ENCODE measurements around the gene NFE2. TPM values are rescaled to one million over a fixed set of nuclear protein-coding genes. Genes with fewer than 3 reads are reported as not detected.
"Not testable (repeated sequence)": the region's sequence is repeated elsewhere in the genome, so short reads cannot be mapped to it uniquely, and the experiment has no call there.

The NFE2 gene
- total RNA-seq, 1 donor from 2014 or later: 0.74 TPM

DNA sequence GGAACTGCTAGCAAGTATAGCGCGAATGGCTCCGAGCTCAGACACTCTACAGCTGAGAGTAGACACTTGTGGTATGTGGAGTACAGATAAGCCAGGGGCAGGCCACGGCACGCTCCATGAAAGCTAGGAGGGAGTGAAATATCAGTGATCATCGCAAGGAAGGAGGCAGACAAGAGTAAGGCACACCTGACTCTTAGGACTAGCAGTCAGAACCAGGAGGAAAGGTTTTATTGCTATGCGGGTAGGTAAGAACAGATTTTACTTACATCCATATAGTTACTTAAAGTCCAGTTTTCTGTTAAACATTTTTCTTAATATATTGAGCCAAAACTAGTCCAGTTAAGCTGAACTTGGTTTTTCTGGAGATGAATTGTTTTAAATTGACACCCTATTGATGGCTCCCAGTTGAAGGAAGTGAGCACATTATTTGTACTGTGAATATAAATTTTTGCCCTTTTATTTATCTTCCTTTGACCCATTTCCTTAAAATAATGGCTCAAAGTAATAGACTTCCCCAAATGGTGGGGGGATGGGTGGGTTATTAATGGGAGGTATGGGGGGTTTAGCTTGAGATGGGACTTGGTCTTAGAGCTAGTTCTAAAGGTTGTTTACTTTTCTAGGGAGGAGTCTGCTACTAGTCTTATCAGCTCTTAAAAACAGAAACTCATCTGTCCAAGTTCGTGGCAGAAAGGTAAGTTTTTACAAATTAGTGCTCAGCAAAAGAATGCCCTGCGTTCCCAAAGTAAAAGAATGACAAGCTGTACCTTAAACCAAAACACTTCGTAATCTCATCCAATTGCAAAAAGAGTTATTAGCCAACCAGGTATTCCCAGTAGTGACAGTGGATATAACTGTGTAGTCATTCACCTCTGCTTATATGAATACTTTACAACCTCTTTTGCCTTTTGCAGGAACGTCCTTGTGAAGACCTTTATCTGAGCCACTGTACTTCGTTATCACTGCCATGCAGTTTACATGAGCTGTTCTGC is 14.5 kb downstream of the NFE2 start:
- ATAC-seq (peak; percentile 56), DNase-seq (no peak)
- intact Hi-C loops (cut with micrococcal nuclease): no loop called here

DNA sequence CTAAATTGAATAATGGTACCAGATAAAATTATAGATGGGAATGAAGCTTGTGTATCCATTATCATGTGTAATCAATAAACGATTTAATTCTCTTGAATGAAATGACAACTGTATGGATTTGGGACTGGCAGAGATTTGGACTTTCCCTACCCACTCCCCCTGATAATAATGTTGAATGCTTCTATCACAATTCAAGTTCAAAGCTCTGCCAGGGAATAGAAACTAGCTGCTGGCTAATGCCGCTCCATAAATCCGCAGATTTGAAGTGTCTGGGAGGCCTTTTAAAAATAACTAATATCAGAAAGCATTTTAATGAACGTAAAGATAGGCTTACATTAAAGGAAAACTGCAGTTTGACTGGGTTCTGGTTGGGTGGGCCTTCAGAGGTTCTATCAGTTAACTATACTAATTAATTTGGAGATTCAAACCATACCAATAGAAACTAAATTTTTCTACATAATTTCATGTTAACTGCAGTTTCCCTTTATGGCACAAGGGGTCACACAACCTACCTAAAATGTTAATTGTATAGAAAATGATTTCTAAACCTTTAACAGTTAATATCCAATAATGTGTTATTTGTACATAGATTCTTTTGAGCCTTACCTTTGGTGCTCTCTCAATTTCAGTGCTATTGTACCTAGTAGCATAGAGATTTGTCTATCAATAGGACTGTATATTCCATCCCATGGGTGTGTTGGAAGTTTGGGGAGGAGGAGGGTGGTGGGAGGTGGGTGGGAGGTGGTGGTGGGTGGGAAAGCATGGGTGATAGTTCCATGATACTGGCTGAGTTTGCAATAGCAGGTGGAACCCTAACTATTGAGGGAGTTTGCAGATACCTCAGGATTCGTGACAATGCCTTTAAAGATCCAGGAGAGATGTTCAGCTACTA is 15.4 kb downstream of the NFE2 start:
- intact Hi-C loops (cut with micrococcal nuclease): no loop called here
- ATAC-seq (no peak), DNase-seq (no peak)

DNA sequence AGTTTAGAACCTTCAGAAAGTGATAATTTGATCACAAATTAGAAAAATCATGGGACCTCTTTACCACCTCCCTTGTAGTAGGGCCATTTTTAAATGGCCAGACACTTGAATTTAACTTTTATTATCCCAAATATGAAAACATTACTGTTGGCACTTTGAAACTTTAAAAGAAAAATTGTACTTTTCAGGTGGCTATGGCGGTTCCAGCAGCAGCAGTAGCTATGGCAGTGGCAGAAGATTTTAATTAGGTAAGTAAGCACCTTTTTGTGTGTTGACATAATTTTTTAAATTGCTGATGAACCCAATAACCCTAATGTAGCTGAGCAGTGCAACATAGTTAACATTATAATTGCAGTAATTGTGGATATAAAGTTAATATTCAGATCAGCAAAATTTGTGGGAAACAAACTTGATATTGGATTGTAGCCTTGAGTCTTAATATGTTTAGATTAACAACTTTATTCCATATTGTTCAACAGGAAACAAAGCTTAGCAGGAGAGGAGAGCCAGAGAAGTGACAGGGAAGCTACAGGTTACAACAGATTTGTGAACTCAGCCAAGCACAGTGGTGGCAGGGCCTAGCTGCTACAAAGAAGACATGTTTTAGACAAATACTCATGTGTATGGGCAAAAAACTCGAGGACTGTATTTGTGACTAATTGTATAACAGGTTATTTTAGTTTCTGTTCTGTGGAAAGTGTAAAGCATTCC is 16.6 kb downstream of the NFE2 start:
- intact Hi-C loops (cut with micrococcal nuclease); DNase-seq; ATAC-seq: not testable (repeated sequence)

DNA sequence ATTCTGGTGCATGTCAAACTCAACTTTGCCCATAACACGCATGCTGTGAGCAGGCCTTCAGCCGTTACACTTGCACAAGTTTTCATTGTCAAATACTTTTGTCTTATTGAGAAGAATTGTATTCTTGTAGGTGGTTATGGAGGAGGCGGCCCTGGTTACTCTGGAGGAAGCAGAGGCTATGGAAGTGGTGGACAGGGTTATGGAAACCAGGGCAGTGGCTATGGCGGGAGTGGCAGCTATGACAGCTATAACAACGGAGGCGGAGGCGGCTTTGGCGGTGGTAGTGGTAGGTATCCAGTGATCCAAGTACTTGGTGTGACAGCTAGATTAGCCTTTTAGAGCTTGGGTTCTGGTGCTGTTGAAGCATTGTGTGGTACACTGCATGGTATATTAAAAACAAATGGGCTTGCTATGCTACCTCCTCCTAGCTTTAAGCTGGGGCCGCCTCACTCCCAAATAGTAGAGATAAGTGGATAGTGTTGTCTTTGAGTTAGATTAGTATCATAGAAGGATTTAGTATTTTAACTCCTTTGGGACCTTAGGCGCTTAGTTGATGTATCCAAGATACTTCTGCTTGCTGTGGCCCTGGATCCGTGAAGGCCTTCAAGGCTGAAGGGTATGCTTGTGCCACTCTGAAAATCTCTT is 17.7 kb downstream of the NFE2 start:
- DNase-seq: peak; percentile 43
- no peak for ATAC-seq
- intact Hi-C loops (cut with micrococcal nuclease): no loop called here

DNA sequence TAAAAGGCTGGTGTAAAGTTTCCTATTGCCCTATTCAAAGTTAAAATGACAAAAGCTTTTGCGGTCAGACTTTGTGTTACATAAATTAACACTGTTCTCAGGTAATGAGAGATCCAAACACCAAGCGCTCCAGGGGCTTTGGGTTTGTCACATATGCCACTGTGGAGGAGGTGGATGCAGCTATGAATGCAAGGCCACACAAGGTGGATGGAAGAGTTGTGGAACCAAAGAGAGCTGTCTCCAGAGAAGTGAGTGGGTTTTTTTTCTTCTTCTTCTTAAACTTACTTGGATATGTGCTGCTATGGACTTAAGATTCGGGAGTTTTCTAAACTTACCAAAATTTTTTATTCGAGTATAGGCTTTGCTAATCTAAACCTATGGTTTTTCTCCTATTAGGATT is 19.1 kb downstream of the NFE2 start:
- intact Hi-C loops (cut with micrococcal nuclease); DNase-seq; ATAC-seq: not testable (repeated sequence)

DNA sequence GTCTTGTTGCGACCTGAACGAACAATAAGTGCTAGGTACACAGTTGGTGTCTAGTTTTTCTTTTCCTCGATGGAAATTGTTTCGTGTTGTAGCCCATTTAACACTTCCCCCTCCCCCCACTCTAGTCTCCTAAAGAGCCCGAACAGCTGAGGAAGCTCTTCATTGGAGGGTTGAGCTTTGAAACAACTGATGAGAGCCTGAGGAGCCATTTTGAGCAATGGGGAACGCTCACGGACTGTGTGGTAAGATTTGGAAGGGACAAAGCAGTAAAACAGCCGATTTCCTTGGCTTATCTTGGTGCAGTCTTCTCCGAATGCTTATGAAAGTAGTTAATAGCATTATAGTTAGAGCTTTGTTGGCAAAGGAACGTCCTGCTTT is 19.6 kb downstream of the NFE2 start:
- ATAC-seq; intact Hi-C loops (cut with micrococcal nuclease); DNase-seq: not testable (repeated sequence)

DNA sequence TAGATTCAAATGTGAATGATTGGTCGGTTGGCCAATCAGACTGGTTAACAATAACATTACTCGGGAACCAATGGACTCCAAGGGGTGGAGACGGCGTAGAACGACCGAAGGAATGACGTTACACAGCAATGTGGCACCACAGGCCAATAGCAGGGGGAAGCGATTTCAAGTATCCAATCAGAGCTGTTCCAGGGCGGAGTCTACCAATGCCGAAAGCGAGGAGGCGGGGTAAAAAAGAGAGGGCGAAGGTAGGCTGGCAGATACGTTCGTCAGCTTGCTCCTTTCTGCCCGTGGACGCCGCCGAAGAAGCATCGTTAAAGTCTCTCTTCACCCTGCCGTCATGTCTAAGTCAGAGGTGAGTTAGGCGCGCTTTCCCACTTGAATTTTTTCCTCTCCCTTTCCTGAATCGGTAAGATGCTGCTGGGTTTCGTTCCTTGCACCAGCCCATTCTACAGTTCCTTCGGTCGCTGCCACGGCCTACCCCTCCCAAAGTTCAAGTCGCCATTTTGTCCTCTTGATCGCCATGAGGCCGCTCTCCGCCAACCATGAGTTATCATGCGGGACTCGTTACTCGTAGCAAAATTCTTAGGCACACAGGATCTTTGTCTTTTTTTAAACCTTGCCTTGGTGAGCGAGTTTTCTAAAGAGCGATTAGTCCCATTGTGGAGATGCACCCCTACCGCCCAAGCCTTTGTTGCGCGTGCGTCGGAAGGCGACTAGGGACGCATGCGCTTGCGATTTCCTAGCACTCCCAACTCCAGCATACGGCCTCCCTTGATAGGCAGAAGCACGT is 20.2 kb downstream of the NFE2 start, which contains the start of gene HNRNPA1:
TSS of gene HNRNPA1 (plus strand) at position 259 of the 793 bp plus-strand sequence. CDS start at position 341, 82 bp downstream.
- peak; percentile 91 for ATAC-seq
- peak; percentile 88 for DNase-seq
- intact Hi-C loops (cut with micrococcal nuclease): no loop called here

DNA sequence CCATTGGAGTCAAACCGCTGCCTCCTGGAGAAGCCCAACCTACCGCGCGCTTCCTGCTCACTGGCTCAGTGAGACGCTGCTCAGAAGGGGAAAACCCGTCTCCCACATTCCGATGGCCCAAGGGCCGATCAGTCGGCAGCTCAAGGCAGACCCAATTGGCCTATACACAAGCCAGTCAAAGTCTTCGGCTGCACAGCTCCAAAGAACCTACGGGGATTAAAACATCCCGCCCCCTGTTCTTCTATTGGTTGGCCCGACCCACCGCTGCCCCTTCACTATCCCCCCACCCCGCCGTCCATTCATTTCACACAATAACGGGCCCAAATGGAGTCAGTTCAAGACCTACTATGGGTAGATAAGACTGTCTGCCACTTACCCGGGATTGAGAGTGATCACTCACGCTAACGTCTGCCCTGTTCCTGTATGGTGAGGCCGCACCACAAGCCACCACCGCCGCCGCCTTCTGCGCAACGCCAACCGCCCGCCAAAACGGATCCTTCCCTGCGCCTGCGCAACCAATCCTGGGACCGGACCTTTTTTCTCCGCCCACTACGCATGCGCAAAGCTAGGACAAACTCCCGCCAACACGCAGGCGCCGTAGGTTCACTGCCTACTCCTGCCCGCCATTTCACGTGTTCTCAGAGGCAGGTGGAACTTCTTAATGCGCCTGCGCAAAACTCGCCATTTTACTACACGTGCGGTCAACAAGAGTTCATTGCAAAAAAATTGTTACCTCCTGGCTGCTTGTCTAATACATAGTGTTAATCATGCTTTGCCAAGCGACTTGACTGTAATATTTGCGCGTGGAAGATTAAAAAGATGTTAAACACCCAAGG is 21.0 kb downstream of the NFE2 start, which contains the start of gene CBX5:
TSS of gene CBX5 (minus strand) at position 491 of the 836 bp plus-strand sequence. CDS start 22,472 bp downstream, outside the sequence.
- ATAC-seq (peak; percentile 88), DNase-seq (peak; percentile 98)
- intact Hi-C loops (cut with micrococcal nuclease): no loop called here

GRCh38 chr12:54279227-54279631 is 21.6 kb downstream of the NFE2 start:
- intact Hi-C loops (cut with micrococcal nuclease): no loop called here
- DNase-seq (no peak), ATAC-seq (no peak)

DNA sequence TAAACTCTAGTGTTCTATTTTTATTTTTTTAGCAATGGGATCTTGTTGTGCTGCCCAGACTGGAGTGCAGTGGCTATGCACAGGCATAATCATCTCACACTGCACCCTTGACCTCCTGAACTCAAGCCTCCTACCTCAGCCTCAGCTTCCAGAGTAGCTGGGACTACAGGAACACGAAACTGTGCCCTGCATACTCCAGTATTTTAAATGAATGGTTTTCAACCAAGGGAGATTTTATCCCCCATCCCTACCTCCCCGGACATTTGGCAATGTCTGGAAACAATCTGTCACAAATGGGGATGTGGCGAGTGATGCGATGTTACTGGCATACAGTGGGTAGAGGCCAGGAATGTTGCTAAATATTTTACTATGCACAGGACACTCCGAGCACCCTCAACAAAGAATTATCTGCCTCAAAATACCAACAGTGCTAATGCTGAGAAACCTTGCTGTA is 23.0 kb downstream of the NFE2 start:
- intact Hi-C loops (cut with micrococcal nuclease): no loop called here
- ATAC-seq: no peak
- DNase-seq: no peak

DNA sequence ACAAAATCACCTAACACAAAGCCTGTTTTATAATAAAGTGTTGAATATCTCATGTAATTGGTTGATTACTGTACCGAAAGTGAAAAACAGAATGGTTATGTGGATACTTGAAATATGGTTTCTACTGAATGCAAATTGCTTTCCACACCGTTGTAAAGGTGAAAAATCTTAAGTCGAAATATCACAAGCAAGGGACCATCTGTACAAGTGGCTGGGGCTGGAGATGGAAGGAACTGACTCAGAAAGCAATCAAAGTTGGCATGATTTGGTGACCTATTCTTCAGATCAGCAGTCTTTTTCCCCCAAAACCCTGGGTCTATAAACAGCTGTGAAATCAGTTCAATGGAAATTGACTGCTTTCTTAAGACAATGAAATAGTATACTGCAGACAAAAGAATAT is 24.4 kb downstream of the NFE2 start:
- ATAC-seq (no peak), DNase-seq (no peak)
- intact Hi-C loops (cut with micrococcal nuclease): no loop called here

DNA sequence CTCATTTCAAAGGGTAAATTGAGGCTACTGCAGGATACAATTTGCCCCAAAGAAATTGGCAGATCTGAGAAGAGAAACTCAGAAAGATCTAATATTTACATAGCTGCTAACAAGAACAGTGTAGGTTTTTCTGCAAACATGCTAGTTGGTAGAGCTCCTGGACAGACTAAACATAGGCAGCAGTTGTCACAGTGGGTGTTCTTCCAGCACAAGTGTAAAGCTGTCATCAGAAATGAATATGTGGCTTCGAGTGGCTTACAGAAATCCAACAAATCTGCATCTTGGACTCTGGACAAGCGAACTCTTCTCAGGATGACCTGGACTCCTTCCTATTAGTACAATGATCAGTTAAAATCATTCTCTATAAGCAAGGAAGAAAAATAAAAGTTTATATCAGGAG is 26.8 kb downstream of the NFE2 start:
- intact Hi-C loops (cut with micrococcal nuclease): no loop called here
- DNase-seq (no peak), ATAC-seq (peak; percentile 26)

DNA sequence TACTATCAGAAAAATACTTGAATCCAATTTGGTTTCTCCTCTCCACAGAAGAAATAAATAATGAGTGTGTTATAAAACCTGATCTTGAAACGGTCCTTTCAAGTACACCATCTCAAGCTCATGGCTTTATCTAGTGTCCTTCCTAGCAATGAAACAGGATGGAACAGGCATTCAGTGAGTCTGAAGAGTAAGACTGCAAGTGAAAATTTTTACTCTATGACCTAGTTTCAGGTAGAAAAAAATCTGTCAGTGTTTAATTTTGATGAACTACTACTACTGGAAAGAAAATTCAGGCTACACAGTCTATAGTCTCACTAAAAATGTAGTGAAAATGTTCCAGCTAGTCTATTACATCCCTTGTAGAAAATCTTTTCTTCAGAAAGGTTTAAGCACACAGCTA is 28.6 kb downstream of the NFE2 start:
- ATAC-seq (no peak), DNase-seq (no peak)
- intact Hi-C loops (cut with micrococcal nuclease): no loop called here

DNA sequence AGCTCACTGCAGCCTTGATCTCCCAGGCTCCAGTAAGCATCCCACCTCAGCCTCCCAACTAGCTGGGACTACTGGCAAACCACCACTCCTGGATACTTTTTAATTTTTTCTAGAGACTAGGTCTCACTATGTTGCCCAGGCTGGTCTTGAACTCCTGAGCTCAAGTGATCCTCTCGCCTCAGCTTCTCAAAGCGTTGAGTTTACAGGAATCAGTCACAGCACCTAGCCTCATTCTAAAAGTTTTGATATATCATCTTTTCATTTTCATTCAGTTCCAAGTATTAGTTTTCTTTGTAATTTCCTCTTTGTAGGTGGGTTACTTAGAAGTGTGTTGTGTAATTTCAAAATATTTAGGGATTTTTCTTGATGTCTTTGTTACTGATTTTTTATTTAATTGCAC is 30.5 kb downstream of the NFE2 start:
- no peak for DNase-seq
- ATAC-seq: no peak
- intact Hi-C loops (cut with micrococcal nuclease): no loop called here

GRCh38 chr12:54266852-54267251 is 34.0 kb downstream of the NFE2 start:
- no peak for ATAC-seq
- intact Hi-C loops (cut with micrococcal nuclease): no loop called here
- DNase-seq: no peak

GRCh38 chr12:54265364-54265812 is 35.4 kb downstream of the NFE2 start:
- DNase-seq: no peak
- ATAC-seq: no peak
- intact Hi-C loops (cut with micrococcal nuclease): no loop called here

DNA sequence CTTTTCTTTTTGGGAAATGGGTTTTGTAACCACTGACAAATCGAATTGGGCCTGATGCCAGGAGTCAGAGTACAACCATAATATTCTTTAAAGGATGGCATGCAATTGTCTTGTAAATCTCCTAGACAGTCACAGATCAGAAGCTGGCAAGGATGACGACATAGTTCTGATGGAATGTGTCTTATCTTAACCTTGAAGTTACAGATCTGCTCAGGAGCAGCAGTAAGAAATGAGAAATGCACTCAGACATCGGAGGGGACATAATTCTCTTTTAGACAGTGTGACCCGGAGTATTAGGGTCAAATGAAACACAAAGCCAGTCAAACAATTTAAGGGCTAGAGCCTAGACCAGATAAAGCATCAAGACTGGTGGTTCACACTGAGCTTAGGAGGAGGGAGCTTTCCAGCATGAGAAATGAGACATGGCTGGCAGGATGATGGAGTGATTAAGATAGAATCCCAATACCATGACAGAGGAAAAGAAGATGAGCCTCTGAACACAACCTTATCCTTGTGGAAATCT is 38.4 kb downstream of the NFE2 start:
- intact Hi-C loops (cut with micrococcal nuclease): no loop called here
- ATAC-seq (no peak), DNase-seq (no peak)
